H1 (cell line): Measurements from ENCODE around the gene SRP14. TPM values are rescaled to one million over a fixed set of nuclear protein-coding genes. Genes with fewer than 3 reads are reported as not detected.

Experiments used
- CTCF ChIA-PET: fragments of 300-600 bp; sonication (Branson Sonifier 250); formaldehyde crosslinking; loops from one replicate; lab custom pipeline; 2021; ENCODE audit not compliant: partially characterized antibody; lab: Charles Lee
- POLR2A ChIA-PET: fragments of 300-600 bp; sonication (Branson Sonifier 250); formaldehyde crosslinking; loops from one replicate; lab custom pipeline; 2021; ENCODE audit warnings: inconsistent platforms; ENCODE audit not compliant: partially characterized antibody; lab: Charles Lee
- DNase-seq, 2 experiments: peaks; one replicate each; pipeline versions ENCODE4 v3.0.0 to v3.0.0-alpha.2; 2010 to 2022; ENCODE audit warnings: low spot score in 2 of 2, low read depth in 1 of 2, mixed read lengths in 1 of 2
- FAIRE-seq: peaks from 2 replicates; lab custom pipeline; 2011; peaks lifted over from hg19 to GRCh38; lab: Jason Lieb, UNC
- H2AFZ ChIP-seq: 2 replicates; pipeline ENCODE4 v1.8.1; 2012; ENCODE audit warnings: low read length, inconsistent platforms
- H2AK5ac ChIP-seq: 2 replicates; pipeline ENCODE4 v1.6.1; 2013; ENCODE audit warnings: low read depth, low read length
- H2BK120ac ChIP-seq: replicated peaks from 2 replicates; pipeline ENCODE3; 2013; ENCODE audit warnings: low read depth, low read length, inconsistent platforms
- H2BK12ac ChIP-seq: 2 replicates; pipeline ENCODE4 v1.6.1; 2013; ENCODE audit warnings: low read depth, low read length
- H2BK15ac ChIP-seq: 2 replicates; pipeline ENCODE4 v1.6.1; 2013; ENCODE audit warnings: low read length
- H2BK20ac ChIP-seq: 2 replicates; pipeline ENCODE4 v1.6.1; 2013; ENCODE audit warnings: low read length
- H2BK5ac ChIP-seq: 2 replicates; pipeline ENCODE4 v1.6.1; 2013; ENCODE audit warnings: low read depth, low read length
- H3K14ac ChIP-seq: 2 replicates; pipeline ENCODE4 v1.6.1; 2013; ENCODE audit warnings: inconsistent platforms; ENCODE audit not compliant: insufficient read length
- H3K18ac ChIP-seq: 2 replicates; pipeline ENCODE4 v1.6.1; 2013; ENCODE audit warnings: low read length; ENCODE audit errors: extremely low read depth
- H3K23ac ChIP-seq: 2 replicates; pipeline ENCODE4 v1.6.1; 2013; ENCODE audit warnings: inconsistent platforms; ENCODE audit not compliant: insufficient read length
- H3K23me2 ChIP-seq: 2 replicates; pipeline ENCODE4 v1.6.1; 2013; ENCODE audit warnings: low read depth, low read length
- H3K27ac ChIP-seq: 2 replicates; pipeline ENCODE4 v1.6.1; 2011; ENCODE audit warnings: low read depth, low read length, inconsistent platforms
- H3K27me3 ChIP-seq, 4 experiments: replicated peaks in 1 of 4; 1 replicate in 1 of 4; 2 replicates in 3 of 4; pipeline versions ENCODE4 v1.6.1 to v1.8.1; 2011 to 2013; ENCODE audit warnings: low read length in 3 of 4, mild to moderate bottlenecking in 3 of 4, inconsistent platforms in 2 of 4, mixed read lengths in 2 of 4, moderate library complexity in 1 of 4; ENCODE audit not compliant: control insufficient read depth in 3 of 4, insufficient read depth in 3 of 4; ENCODE audit errors: extremely low read depth in 1 of 4
- H3K36me3 ChIP-seq, 4 experiments: 2 replicates each; pipeline versions ENCODE4 v1.6.1 to v1.8.1; 2011 to 2013; ENCODE audit warnings: mild to moderate bottlenecking in 4 of 4, low read length in 3 of 4, moderate library complexity in 2 of 4, control low read depth in 1 of 4, inconsistent platforms in 1 of 4; ENCODE audit not compliant: insufficient read depth in 4 of 4, control insufficient read depth in 2 of 4
- H3K4ac ChIP-seq: replicated peaks from 2 replicates; pipeline ENCODE3; 2013; ENCODE audit warnings: low read length, low read depth, mixed read lengths, inconsistent platforms; ENCODE audit not compliant: insufficient read length
- H3K4me1 ChIP-seq, 4 experiments: replicated peaks in 1 of 4; 1 replicate in 1 of 4; 2 replicates in 3 of 4; pipeline versions ENCODE4 v1.6.1 to v1.8.1; 2011 to 2013; ENCODE audit warnings: low read length in 3 of 4, inconsistent platforms in 2 of 4, mixed read lengths in 1 of 4; ENCODE audit not compliant: insufficient read depth in 4 of 4, control insufficient read depth in 3 of 4
- H3K4me2 ChIP-seq, 2 experiments: 2 replicates each; pipeline versions ENCODE4 v1.6.1 to v1.8.1; 2011 to 2013; ENCODE audit warnings: low read depth in 2 of 2, low read length in 2 of 2, control low read depth in 1 of 2, inconsistent platforms in 1 of 2, mild to moderate bottlenecking in 1 of 2; ENCODE audit not compliant: insufficient read depth in 1 of 2
- H3K4me3 ChIP-seq, 4 experiments: fragments of 200-600, 300-600 bp in 1 of 4; sonication (generic), shearing (Covaris generic), sonication (Bioruptor Twin) in 1 of 4; 2 replicates each; pipeline versions ENCODE4 v1.5.1 to v1.8.1; 2011 to 2016; ENCODE audit warnings: low read length in 4 of 4, low read depth in 3 of 4, control low read depth in 2 of 4, inconsistent platforms in 2 of 4, mild to moderate bottlenecking in 2 of 4, mixed read lengths in 1 of 4, moderate library complexity in 1 of 4; ENCODE audit not compliant: insufficient read depth in 2 of 4; ENCODE audit errors: extremely low read depth in 1 of 4
- H3K56ac ChIP-seq: replicated peaks from 2 replicates; pipeline ENCODE3; 2013; ENCODE audit warnings: low read depth, mild to moderate bottlenecking, mixed read lengths, low read length, inconsistent platforms; ENCODE audit not compliant: insufficient read length
- H3K79me1 ChIP-seq: 2 replicates; pipeline ENCODE4 v1.6.1; 2013; ENCODE audit warnings: low read depth, low read length, control low read depth
- H3K79me2 ChIP-seq, 2 experiments: 2 replicates each; pipeline versions ENCODE4 v1.6.1 to v1.8.1; 2012 to 2013; ENCODE audit warnings: low read length in 2 of 2, mild to moderate bottlenecking in 2 of 2, inconsistent platforms in 1 of 2; ENCODE audit not compliant: insufficient read depth in 2 of 2, control insufficient read depth in 1 of 2
- H3K9ac ChIP-seq, 4 experiments: replicated peaks in 1 of 4; 1 replicate in 1 of 4; 2 replicates in 3 of 4; pipeline versions ENCODE4 v1.6.1 to v1.8.1; 2011 to 2013; ENCODE audit warnings: low read depth in 3 of 4, low read length in 3 of 4, control low read depth in 2 of 4, mild to moderate bottlenecking in 2 of 4, moderate library complexity in 2 of 4, inconsistent platforms in 1 of 4; ENCODE audit errors: extremely low read depth in 1 of 4
- H3K9me3 ChIP-seq, 2 experiments: 2 replicates each; pipeline versions ENCODE4 v1.6.1 to v1.8.1; 2012 to 2013; ENCODE audit warnings: mild to moderate bottlenecking in 2 of 2, moderate library complexity in 2 of 2, control low read depth in 1 of 2, inconsistent platforms in 1 of 2, low read depth in 1 of 2, low read length in 1 of 2, mixed read lengths in 1 of 2; ENCODE audit not compliant: insufficient read depth in 2 of 2
- H4K20me1 ChIP-seq, 2 experiments: replicated peaks in 1 of 2; 2 replicates each; pipeline versions ENCODE3 to v1.8.1; 2011 to 2013; ENCODE audit warnings: inconsistent platforms in 2 of 2, low read length in 2 of 2, mild to moderate bottlenecking in 1 of 2; ENCODE audit not compliant: insufficient read depth in 2 of 2, control insufficient read depth in 1 of 2
- H4K5ac ChIP-seq: 2 replicates; pipeline ENCODE4 v1.6.1; 2013; ENCODE audit warnings: low read length, low read depth, mixed read lengths, inconsistent platforms; ENCODE audit not compliant: insufficient read length
- H4K8ac ChIP-seq: 2 replicates; pipeline ENCODE4 v1.8.0; 2013; ENCODE audit warnings: mild to moderate bottlenecking, moderate library complexity, low read length, inconsistent platforms; ENCODE audit not compliant: insufficient read depth; ENCODE audit errors: extremely low read depth
- H4K91ac ChIP-seq: replicated peaks from 2 replicates; pipeline ENCODE3; 2013; ENCODE audit warnings: low read length, mixed read lengths, inconsistent platforms; ENCODE audit not compliant: insufficient read length
- SIX5 ChIP-seq: IDR thresholded peaks from 2 replicates; pipeline ENCODE4 v1.6.1; 2011; ENCODE audit warnings: mild to moderate bottlenecking, low read depth, low read length
- WGBS, 2 experiments: shearing (Covaris generic) in 1 of 2; methylation state at CpG; one replicate each; pipeline versions ENCODE4 v1.1.6 to v1.1.7; 2013 to 2015; ENCODE audit warnings: low lambda C conversion rate in 2 of 2, mixed read lengths in 2 of 2, inconsistent platforms in 1 of 2, low coverage in 1 of 2, missing lambda C conversion rate in 1 of 2; ENCODE audit not compliant: insufficient replicate concordance in 2 of 2, insufficient coverage in 1 of 2, insufficient read length in 1 of 2; ENCODE audit errors: extremely low coverage in 1 of 2, missing lambda C conversion rate in 1 of 2; 5-methylcytosine and 5-hydroxymethylcytosine counted together
- polyA plus RNA-seq, 7 experiments: library from polyadenylated mRNA; depleted of rRNA in 3 of 7; stranded (reverse) in 5 of 7; unstranded in 2 of 7; fragments of >200 nt in 5 of 7; fragments of 200-250 nt in 2 of 7; gene quantifications; 1 replicate in 5 of 7; 2 replicates in 1 of 7; 4 replicates in 1 of 7; pipeline versions ENCODE4 v1.2.1 to v1.2.3, GENCODE V29; 2011 to 2013; ENCODE audit warnings: missing spikeins in 2 of 7, mixed read lengths in 2 of 7
- total RNA-seq: library from RNA; stranded (reverse); fragmentation: NEBNext Ultra II Directional; extraction: Animal tissue kit (Norgen Biotek cat#: 25700); gene quantifications from 2 replicates; pipeline ENCODE4 v1.2.1, GENCODE V29; 2021

Gene SRP14
- total and polyA plus RNA-seq, 2 of the 8 experiments (the other 6 are each of a cell fraction or from before 2014, with no cell fraction given) = 186 to 223 TPM

GRCh38 chr15:40006003-40006402, 33.0 kb downstream of the SRP14 start:
- no peak overlapping the region for H2AK5ac ChIP-seq
- H3K27ac ChIP-seq = no peak overlapping the region
- no peak overlapping the region for H2BK5ac ChIP-seq
- no peak overlapping the region for H2AFZ ChIP-seq
- DNase-seq (no peak), FAIRE-seq (no peak)
- no peaks in the 10 kb centered on the region for H3K79me1 ChIP-seq
- H3K23ac ChIP-seq = no peak overlapping the region
- 99% methylated on average over 3 of the region's 3 CpGs; no CpG with 5 or more reads in 1 of the 2 experiments for WGBS, 2 experiments
- no peak overlapping the region for H3K4ac ChIP-seq
- H3K9ac ChIP-seq = no peak overlapping the region
- no peak overlapping the region for H2BK12ac ChIP-seq
- H4K5ac ChIP-seq = no peak overlapping the region
- no peak overlapping the region for H3K4me3 ChIP-seq
- no peak overlapping the region for H2BK20ac ChIP-seq
- no peaks in the 10 kb centered on the region for H3K79me2 ChIP-seq
- H3K18ac ChIP-seq = no peak overlapping the region
- H3K23me2 ChIP-seq = no peaks in the 10 kb centered on the region
- H4K91ac ChIP-seq = no peak overlapping the region
- H4K8ac ChIP-seq = no peak overlapping the region
- CTCF ChIA-PET = interaction anchor here (0.7 to 1.4 kb wide), 3 partner anchors 23 to 887 kb away, joined by 3 to 4 read pairs (median 3); no protein-coding TSS in a partner anchor
- H3K14ac ChIP-seq = no peak overlapping the region
- peaks cover 0 to 4% (median 0%) of the 10 kb centered on the region in 4 experiments; a peak in 2 of 7 replicates for H3K4me1 ChIP-seq
- H3K36me3 ChIP-seq = peaks cover 9 to 85% (median 64%) of the 10 kb centered on the region in 4 experiments
- no peaks in the 10 kb centered on the region for H3K27me3 ChIP-seq
- H3K56ac ChIP-seq = no peak overlapping the region
- POLR2A ChIA-PET = interaction anchor here (0.9 kb wide), 1 partner anchor 32 kb away, joined by 3 read pairs; the partner anchor contains the start of gene SRP14
- no peak overlapping the region for H2BK15ac ChIP-seq
- H2BK120ac ChIP-seq = no peak overlapping the region
- H3K9me3 ChIP-seq = no peaks in the 10 kb centered on the region
- no peak for TF ChIP-seq SIX5
- no peak overlapping the region for H3K4me2 ChIP-seq
- no peaks in the 10 kb centered on the region for H4K20me1 ChIP-seq
